Hepatocyte (in vitro differentiated cells): ENCODE results near the gene SLC25A5. TPM values are rescaled to one million over a fixed set of nuclear protein-coding genes. Genes with fewer than 3 reads are reported as not detected.

Source experiments
- DNase-seq: peaks from one replicate; pipeline ENCODE4 v3.0.0-alpha.2; 2016; ENCODE audit warnings: low spot score
- H2AFZ ChIP-seq: fragments of 200-600 bp; sonication (generic); 2 replicates; pipeline ENCODE4 v1.6.0; 2016; ENCODE audit warnings: antibody characterized with exemption, mild to moderate bottlenecking
- H3K27ac ChIP-seq: fragments of 200-600 bp; sonication (generic); 2 replicates; pipeline ENCODE4 v1.5.1; 2016; ENCODE audit warnings: mild to moderate bottlenecking
- H3K27me3 ChIP-seq: fragments of 200-600 bp; sonication (generic); 2 replicates; pipeline ENCODE4 v1.6.1; 2016
- H3K36me3 ChIP-seq: fragments of 200-600 bp; sonication (generic); replicated peaks from 2 replicates; pipeline ENCODE4 v1.5.1; 2016; ENCODE audit warnings: low read depth; ENCODE audit not compliant: insufficient read depth
- H3K4me1 ChIP-seq: fragments of 200-600 bp; sonication (generic); 2 replicates; pipeline ENCODE4 v1.5.1; 2016; ENCODE audit warnings: mild to moderate bottlenecking, moderate library complexity; ENCODE audit not compliant: insufficient read depth
- H3K4me2 ChIP-seq: fragments of 200-600 bp; sonication (generic); 2 replicates; pipeline ENCODE4 v1.6.0; 2016
- H3K4me3 ChIP-seq: fragments of 200-600 bp; sonication (generic); 2 replicates; pipeline ENCODE4 v1.5.1; 2016; ENCODE audit warnings: mild to moderate bottlenecking
- H3K79me2 ChIP-seq: fragments of 200-600 bp; sonication (generic); 2 replicates; pipeline ENCODE4 v1.6.0; 2017; ENCODE audit warnings: mild to moderate bottlenecking
- H3K9me2 ChIP-seq: fragments of 200-600 bp; sonication (generic); replicated peaks from 2 replicates; pipeline ENCODE4 v1.6.0; 2017; ENCODE audit warnings: mild to moderate bottlenecking; ENCODE audit not compliant: insufficient read depth
- H3K9me3 ChIP-seq: fragments of 200-600 bp; sonication (generic); 2 replicates; pipeline ENCODE4 v1.5.1; 2016; ENCODE audit warnings: low read depth, mild to moderate bottlenecking
- H4K20me1 ChIP-seq: fragments of 200-600 bp; sonication (generic); 2 replicates; pipeline ENCODE4 v1.6.0; 2016; ENCODE audit warnings: mild to moderate bottlenecking; ENCODE audit not compliant: insufficient read depth, poor library complexity, severe bottlenecking
- CTCF ChIP-seq: fragments of 200-600 bp; sonication (generic); IDR thresholded peaks from 2 replicates; pipeline ENCODE4 v1.5.1; 2016; ENCODE audit warnings: antibody characterized with exemption, mild to moderate bottlenecking; ENCODE audit not compliant: poor library complexity
- EZH2 ChIP-seq: fragments of 200-600 bp; sonication (generic); IDR thresholded peaks from 2 replicates; pipeline ENCODE4 v1.6.1; 2016; ENCODE audit warnings: antibody characterized with exemption, mild to moderate bottlenecking, borderline replicate concordance
- EZH2phosphoT487 ChIP-seq: fragments of 200-600 bp; sonication (generic); IDR thresholded peaks from one replicate; pipeline ENCODE4 v1.6.1; 2018; ENCODE audit warnings: antibody characterized with exemption, mild to moderate bottlenecking, low read depth, moderate library complexity; ENCODE audit not compliant: unreplicated experiment, severe bottlenecking
- WGBS: methylation state at CpG from one replicate; pipeline ENCODE4 v1.1.6; 2016; ENCODE audit warnings: low lambda C conversion rate; ENCODE audit errors: missing lambda C conversion rate; 5-methylcytosine and 5-hydroxymethylcytosine counted together
- polyA plus RNA-seq: library from polyadenylated mRNA; unstranded; fragments of >200 nt; fragmentation: Nextera tagmentation; extraction: Ambion mirVana; gene quantifications from 2 replicates; pipeline ENCODE4 v1.2.1, GENCODE V29; 2016
- total RNA-seq: library from RNA; depleted of rRNA; stranded (reverse); fragments of >200 nt; gene quantifications from 2 replicates; pipeline ENCODE4 v1.2.3, GENCODE V29; 2014

SLC25A5 gene
- total and polyA plus RNA-seq, 2 experiments from 2014 or later = 282 to 343 TPM

GRCh38 chrX:119481323-119481801, 13.1 kb downstream of the SLC25A5 start:
- Histone ChIP-seq H3K9me2 (no peaks in the 10 kb centered on the region), H3K27ac (no peak overlapping the region), H3K36me3 (no peaks in the 10 kb centered on the region), H3K79me2 (no peaks in the 10 kb centered on the region), H2AFZ (no peak overlapping the region), H3K4me2 (no peak overlapping the region), H4K20me1 (no peaks in the 10 kb centered on the region), H3K4me3 (no peak overlapping the region), H3K4me1 (no peaks in the 10 kb centered on the region), H3K27me3 (no peaks in the 10 kb centered on the region), H3K9me3 (no peaks in the 10 kb centered on the region)
- DNase-seq = no peak
- TF ChIP-seq CTCF = no peak
- TF ChIP-seq EZH2phosphoT487 = no peak
- no peak for TF ChIP-seq EZH2
- 77% methylated on average over 4 of the region's 4 CpGs for WGBS

GRCh38 chrX:119482041-119482440, 13.8 kb downstream of the SLC25A5 start:
- H4K20me1 ChIP-seq = no peaks in the 10 kb centered on the region
- no peaks in the 10 kb centered on the region for H3K79me2 ChIP-seq
- no peak for TF ChIP-seq EZH2phosphoT487
- TF ChIP-seq EZH2 = no peak
- TF ChIP-seq CTCF = no peak
- H3K9me2 ChIP-seq = no peaks in the 10 kb centered on the region
- no peaks in the 10 kb centered on the region for H3K36me3 ChIP-seq
- H3K4me2 ChIP-seq = peak overlapping the region; percentile 79
- H3K9me3 ChIP-seq = no peaks in the 10 kb centered on the region
- no peaks in the 10 kb centered on the region for H3K4me1 ChIP-seq
- no peak for DNase-seq
- H3K27ac ChIP-seq = peak overlapping the region; percentile 55
- no peaks in the 10 kb centered on the region for H3K27me3 ChIP-seq
- peak overlapping the region; percentile 82 for H2AFZ ChIP-seq
- WGBS = 78% methylated on average over 10 of the region's 10 CpGs
- no peak overlapping the region for H3K4me3 ChIP-seq

GRCh38 chrX:119482481-119483480, 14.5 kb downstream of the SLC25A5 start:
- Histone ChIP-seq H4K20me1 (no peaks in the 10 kb centered on the region), H3K4me3 (no peak overlapping the region), H3K4me2 (peak overlapping the region; percentile 79), H2AFZ (peak overlapping the region; percentile 82), H3K79me2 (no peaks in the 10 kb centered on the region), H3K9me3 (no peaks in the 10 kb centered on the region), H3K27ac (peak overlapping the region; percentile 55), H3K27me3 (no peaks in the 10 kb centered on the region), H3K9me2 (no peaks in the 10 kb centered on the region), H3K36me3 (no peaks in the 10 kb centered on the region), H3K4me1 (no peaks in the 10 kb centered on the region)
- TF ChIP-seq EZH2 (no peak), CTCF (peak; percentile 60)
- whole genome bisulfite sequencing = 53% methylated on average over 48 of the region's 48 CpGs
- DNase-seq = peak; percentile 73
